Thyroid gland (tissue), 4 donors: ENCODE results near the gene ACSF3. TPM values are rescaled to one million over a fixed set of nuclear protein-coding genes. Genes with fewer than 3 reads are reported as not detected.

Source experiments
- DNase-seq, 2 donors: peaks; one replicate each; pipeline ENCODE4 v3.0.0-alpha.2; 2019
- H3K27ac ChIP-seq, 3 donors: fragments of 200-600 bp; sonication (generic); 1 replicate in 2 of 3; 2 replicates in 1 of 3; pipeline ENCODE4 v1.5.1; 2016 to 2019; ENCODE audit warnings: mild to moderate bottlenecking in 1 of 3, moderate library complexity in 1 of 3
- H3K27me3 ChIP-seq: fragments of 200-600 bp; sonication (generic); one replicate; pipeline ENCODE4 v1.5.1; 2019
- H3K36me3 ChIP-seq, 2 donors: fragments of 200-600 bp; sonication (generic); one replicate each; pipeline ENCODE4 v1.5.1; 2016 to 2019
- H3K4me1 ChIP-seq, 2 donors: fragments of 200-600 bp; sonication (generic); one replicate each; pipeline ENCODE4 v1.5.1; 2017 to 2019
- H3K4me3 ChIP-seq, 3 donors: fragments of 200-600 bp; sonication (generic); replicated peaks in 1 of 3; 1 replicate in 2 of 3; 2 replicates in 1 of 3; pipeline ENCODE4 v1.5.1; 2016; ENCODE audit warnings: mild to moderate bottlenecking in 1 of 3
- H3K9me3 ChIP-seq: fragments of 200-600 bp; sonication (generic); one replicate; pipeline ENCODE4 v1.5.1; 2017
- CTCF ChIP-seq, 6 experiments: fragments of 200-600 bp in 3 of 6; fragments of 450-650 bp in 3 of 6; sonication (generic) in 3 of 6; IDR thresholded peaks; one replicate each; pipeline ENCODE4 v1.5.1; 2016 to 2019; ENCODE audit warnings: antibody characterized with exemption in 6 of 6, mild to moderate bottlenecking in 2 of 6, inconsistent platforms in 1 of 6, moderate library complexity in 1 of 6
- POLR2A ChIP-seq, 2 donors: fragments of 450-650 bp; IDR thresholded peaks; one replicate each; pipeline ENCODE4 v1.6.1; 2017; ENCODE audit warnings: antibody characterized with exemption in 2 of 2, mild to moderate bottlenecking in 2 of 2, moderate library complexity in 1 of 2
- WGBS, 2 donors: methylation state at CpG; one replicate each; pipeline ENCODE4 v1.1.5; 2017; 5-methylcytosine and 5-hydroxymethylcytosine counted together
- intact Hi-C: fragments of 100-400 bp; cut with DNase I; formaldehyde crosslinking; loops from one replicate; pipeline ENCODE4 v1.15.1; 2023
- total RNA-seq, 4 donors: library from RNA; depleted of rRNA; stranded (reverse); fragments of >200 nt; gene quantifications; one replicate each; pipeline ENCODE4 v1.2.3, GENCODE V29; 2016

ACSF3 gene
- total RNA-seq, 4 donors from 2014 or later = 30.1 to 51.2 (median 33.4) TPM

- Histone ChIP-seq H3K27ac (no peak overlapping the region), H3K4me1 (no peaks in the 10 kb centered on the region), H3K36me3 (no peaks in the 10 kb centered on the region), H3K4me3 (no peak overlapping the region), H3K27me3 (no peaks in the 10 kb centered on the region), H3K9me3 (no peaks in the 10 kb centered on the region)
- intact Hi-C loops = no loop called here
- TF ChIP-seq POLR2A (IDR thresholded peaks at IDR 0.05) = no peak
- TF ChIP-seq CTCF (IDR thresholded peaks at IDR 0.05) = no peak
- 47 to 61% methylated on average over 4 to 21 of the region's 22 CpGs for WGBS, 2 donors
- no peak for DNase-seq
Observed at GRCh38 chr16:89049484-89050118, 44.1 kb upstream of the ACSF3 start.

GRCh38 chr16:89050119-89050867 lies 43.4 kb upstream of the ACSF3 start:
- no peak for DNase-seq
- intact Hi-C loops = no loop called here
- no peaks in the 10 kb centered on the region for H3K36me3 ChIP-seq
- H3K27ac ChIP-seq = no peak overlapping the region
- H3K4me3 ChIP-seq = no peak overlapping the region
- no peaks in the 10 kb centered on the region for H3K27me3 ChIP-seq
- TF ChIP-seq CTCF (IDR thresholded peaks at IDR 0.05) = no peak
- TF ChIP-seq POLR2A (IDR thresholded peaks at IDR 0.05) = no peak
- 72 to 90% methylated on average over 4 to 13 of the region's 21 CpGs for WGBS, 2 donors
- no peaks in the 10 kb centered on the region for H3K4me1 ChIP-seq
- H3K9me3 ChIP-seq = no peaks in the 10 kb centered on the region

GRCh38 chr16:89050868-89051311 lies 42.8 kb upstream of the ACSF3 start:
- TF ChIP-seq POLR2A (IDR thresholded peaks at IDR 0.05) (no peak), CTCF (IDR thresholded peaks at IDR 0.05) (no peak)
- no peak overlapping the region for H3K27ac ChIP-seq
- WGBS, 2 donors = 59 to 72% methylated on average over 9 of the region's 23 CpGs
- H3K4me1 ChIP-seq = no peaks in the 10 kb centered on the region
- no peak for DNase-seq
- intact Hi-C loops = no loop called here
- H3K27me3 ChIP-seq = no peaks in the 10 kb centered on the region
- no peak overlapping the region for H3K4me3 ChIP-seq
- no peaks in the 10 kb centered on the region for H3K36me3 ChIP-seq
- no peaks in the 10 kb centered on the region for H3K9me3 ChIP-seq

GRCh38 chr16:89051521-89052166 lies 42.0 kb upstream of the ACSF3 start:
- Histone ChIP-seq H3K4me3 (no peak overlapping the region), H3K36me3 (no peaks in the 10 kb centered on the region), H3K27ac (no peak overlapping the region), H3K4me1 (no peaks in the 10 kb centered on the region), H3K9me3 (no peaks in the 10 kb centered on the region), H3K27me3 (no peaks in the 10 kb centered on the region)
- DNase-seq = no peak
- intact Hi-C loops = no loop called here
- WGBS, 2 donors = 72 to 74% methylated on average over 15 to 19 of the region's 22 CpGs
- TF ChIP-seq CTCF (IDR thresholded peaks at IDR 0.05) (no peak), POLR2A (IDR thresholded peaks at IDR 0.05) (no peak)
